SH-SY5Y (cell line): ENCODE data around the gene C2CD4B.

Source experiments
- GATA2 ChIP-seq: IDR thresholded peaks from 2 replicates; pipeline ENCODE4 v1.6.1; 2011; ENCODE audit warnings: mild to moderate bottlenecking, low read depth, low read length
- GATA3 ChIP-seq: IDR thresholded peaks from 2 replicates; pipeline ENCODE4 v1.6.1; 2011; ENCODE audit warnings: low read depth, mild to moderate bottlenecking, low read length, moderate library complexity

DNA sequence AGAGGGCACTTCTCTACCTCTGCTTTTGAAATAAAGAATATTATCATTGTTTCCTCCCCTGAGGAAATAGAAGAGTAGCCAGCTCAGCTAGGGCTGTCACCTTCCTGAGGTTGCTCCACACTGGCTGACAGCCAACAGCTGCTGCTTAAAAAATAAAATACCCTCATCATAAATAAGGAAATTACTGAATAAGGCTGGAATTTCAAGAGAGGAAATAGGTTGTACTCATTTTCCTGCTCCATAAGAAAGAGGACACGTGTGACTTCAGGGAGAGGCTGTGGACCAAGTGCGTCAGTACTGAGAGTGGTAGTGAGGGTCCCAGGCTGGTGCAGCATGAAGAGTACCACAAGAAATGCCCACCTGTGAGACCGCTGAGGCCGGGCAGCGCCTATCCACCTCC lies 8.1 kb upstream of the C2CD4B start:
- TF ChIP-seq GATA2: no peak
- TF ChIP-seq GATA3: no peak
